ENCODE measurements around the gene ZMIZ1. TPM values are rescaled to one million over a fixed set of nuclear protein-coding genes. Genes with fewer than 3 reads are reported as not detected.

Gene ZMIZ1
- polyA plus RNA-seq, 1 donor from 2014 or later, result 26.8 TPM

GRCh38 chr10:79170226-79170752, 101.5 kb downstream of the ZMIZ1 start:
- H3K9me2 ChIP-seq (ENCODE audit: insufficient read depth, low read length), result no peaks in the 10 kb centered on the region
- no peaks in the 10 kb centered on the region for H3F3A ChIP-seq (ENCODE audit: insufficient read depth, low read length, poor library complexity, severe bottlenecking)
- H3K9me3 ChIP-seq (ENCODE audit: low read length), result no peaks in the 10 kb centered on the region
- TF ChIP-seq TAF1 (IDR thresholded peaks at IDR 0.05; ENCODE audit: low read depth) (no peak), EZH2 (IDR thresholded peaks at IDR 0.05; ENCODE audit: borderline replicate concordance, insufficient read depth, low read length, poor library complexity, severe bottlenecking) (no peak), REST (IDR thresholded peaks at IDR 0.05; ENCODE audit: borderline replicate concordance) (no peak), EP300 (conservative IDR thresholded peaks at IDR 0.05; ENCODE audit: poor library complexity, severe bottlenecking) (no peak), CTCF (IDR thresholded peaks at IDR 0.05; ENCODE audit: poor library complexity, severe bottlenecking) (no peak), POLR2AphosphoS5 (IDR thresholded peaks at IDR 0.05) (no peak), RAD21 (conservative IDR thresholded peaks at IDR 0.05) (no peak), MXI1 (conservative IDR thresholded peaks at IDR 0.05; ENCODE audit: poor library complexity, severe bottlenecking) (no peak)
- H3K27me3 ChIP-seq (ENCODE audit: insufficient read depth, low read depth, low read length), result no peaks in the 10 kb centered on the region
- no peak overlapping the region for H3K27ac ChIP-seq (ENCODE audit: low read length)
- H3K9ac ChIP-seq (ENCODE audit: low read length), result no peak overlapping the region
- no peak overlapping the region for H3K4me3 ChIP-seq (ENCODE audit: low read length)
- H3K4me2 ChIP-seq (ENCODE audit: low read length), result no peak overlapping the region
- no peaks in the 10 kb centered on the region for H4K20me1 ChIP-seq (ENCODE audit: insufficient read depth)
- H2AFZ ChIP-seq (ENCODE audit: low read depth, low read length), result no peak overlapping the region
- H3K79me2 ChIP-seq (replicated peaks; ENCODE audit: insufficient read depth, low read length), result peaks cover 10% of the 10 kb centered on the region
- H3K36me3 ChIP-seq (ENCODE audit: insufficient read depth, low read length), result no peaks in the 10 kb centered on the region

- H3K9ac ChIP-seq (ENCODE audit: low read length), result no peak overlapping the region
- no peak overlapping the region for H3K27ac ChIP-seq (ENCODE audit: low read length)
- TF ChIP-seq SMC3 (conservative IDR thresholded peaks at IDR 0.05; ENCODE audit: poor library complexity) (no peak), EP300 (conservative IDR thresholded peaks at IDR 0.05; ENCODE audit: poor library complexity, severe bottlenecking) (no peak), CTCF (IDR thresholded peaks at IDR 0.05; ENCODE audit: poor library complexity, severe bottlenecking) (no peak), TAF1 (IDR thresholded peaks at IDR 0.05; ENCODE audit: low read depth) (no peak), REST (IDR thresholded peaks at IDR 0.05; ENCODE audit: borderline replicate concordance) (no peak), RAD21 (conservative IDR thresholded peaks at IDR 0.05) (no peak), EZH2 (IDR thresholded peaks at IDR 0.05; ENCODE audit: borderline replicate concordance, insufficient read depth, low read length, poor library complexity, severe bottlenecking) (no peak), MXI1 (conservative IDR thresholded peaks at IDR 0.05; ENCODE audit: poor library complexity, severe bottlenecking) (no peak), POLR2AphosphoS5 (IDR thresholded peaks at IDR 0.05) (no peak)
- H3K79me2 ChIP-seq (replicated peaks; ENCODE audit: insufficient read depth, low read length), result peaks cover 10% of the 10 kb centered on the region
- no peaks in the 10 kb centered on the region for H3K36me3 ChIP-seq (ENCODE audit: insufficient read depth, low read length)
- no peaks in the 10 kb centered on the region for H3F3A ChIP-seq (ENCODE audit: insufficient read depth, low read length, poor library complexity, severe bottlenecking)
- no peak overlapping the region for H2AFZ ChIP-seq (ENCODE audit: low read depth, low read length)
- no peaks in the 10 kb centered on the region for H3K9me2 ChIP-seq (ENCODE audit: insufficient read depth, low read length)
- no peaks in the 10 kb centered on the region for H4K20me1 ChIP-seq (ENCODE audit: insufficient read depth)
- no peak overlapping the region for H3K4me3 ChIP-seq (ENCODE audit: low read length)
- H3K4me2 ChIP-seq (ENCODE audit: low read length), result no peak overlapping the region
- no peaks in the 10 kb centered on the region for H3K9me3 ChIP-seq (ENCODE audit: low read length)
- H3K27me3 ChIP-seq (ENCODE audit: insufficient read depth, low read depth, low read length), result no peaks in the 10 kb centered on the region
Observed at GRCh38 chr10:79170993-79171392, 102.2 kb downstream of the ZMIZ1 start.
